ENCODE measurements around the gene GPR65. TPM values are rescaled to one million over a fixed set of nuclear protein-coding genes. Genes with fewer than 3 reads are reported as not detected.

Gene GPR65
- total RNA-seq, 1 donor from 2014 or later: 13.4 TPM

- no peaks in the 10 kb centered on the region for H3K27me3 ChIP-seq (ENCODE audit: low read depth)
- no peak overlapping the region for H3K4me3 ChIP-seq
- H3K9me3 ChIP-seq: no peaks in the 10 kb centered on the region
- no peak for ATAC-seq
- H3K36me3 ChIP-seq: no peaks in the 10 kb centered on the region
- intact Hi-C loops (cut with DNase I): no loop called here
- H3K4me1 ChIP-seq: peaks cover 2% of the 10 kb centered on the region
- no peak overlapping the region for H3K27ac ChIP-seq
- no peak for TF ChIP-seq CTCF (IDR thresholded peaks at IDR 0.05)
- no peak for DNase-seq
Measured at GRCh38 chr14:88009486-88009885, 4.6 kb downstream of the GPR65 start.

- H3K4me3 ChIP-seq: no peak overlapping the region
- intact Hi-C loops (cut with DNase I): no loop called here
- no peak for ATAC-seq
- H3K27ac ChIP-seq: no peak overlapping the region
- peaks cover 6% of the 10 kb centered on the region for H3K4me1 ChIP-seq
- H3K9me3 ChIP-seq: no peaks in the 10 kb centered on the region
- TF ChIP-seq CTCF (IDR thresholded peaks at IDR 0.05): no peak
- no peaks in the 10 kb centered on the region for H3K36me3 ChIP-seq
- DNase-seq: no peak
- H3K27me3 ChIP-seq (ENCODE audit: low read depth): no peaks in the 10 kb centered on the region
Measured at GRCh38 chr14:88010331-88010730, 5.4 kb downstream of the GPR65 start.

- Histone ChIP-seq H3K27ac (no peak overlapping the region), H3K9me3 (no peaks in the 10 kb centered on the region), H3K4me3 (no peak overlapping the region), H3K4me1 (peaks cover 6% of the 10 kb centered on the region), H3K36me3 (no peaks in the 10 kb centered on the region), H3K27me3 (ENCODE audit: low read depth) (no peaks in the 10 kb centered on the region)
- no peak for TF ChIP-seq CTCF (IDR thresholded peaks at IDR 0.05)
- ATAC-seq (no peak), DNase-seq (no peak)
- intact Hi-C loops (cut with DNase I): no loop called here
Measured at GRCh38 chr14:88012495-88012894, 7.6 kb downstream of the GPR65 start.

GRCh38 chr14:88013750-88014349, 8.9 kb downstream of the GPR65 start:
- Histone ChIP-seq H3K4me1 (peaks cover 6% of the 10 kb centered on the region), H3K9me3 (no peaks in the 10 kb centered on the region), H3K36me3 (no peaks in the 10 kb centered on the region), H3K27ac (no peak overlapping the region), H3K4me3 (no peak overlapping the region), H3K27me3 (ENCODE audit: low read depth) (no peaks in the 10 kb centered on the region)
- peak; percentile 60 for DNase-seq
- TF ChIP-seq CTCF (IDR thresholded peaks at IDR 0.05): peak; percentile 87
- intact Hi-C loops (cut with DNase I): no loop called here
- ATAC-seq: peak; percentile 93 to 94

GRCh38 chr14:88016768-88017167, 11.8 kb downstream of the GPR65 start:
- peaks cover 6% of the 10 kb centered on the region for H3K4me1 ChIP-seq
- H3K4me3 ChIP-seq: no peak overlapping the region
- H3K27ac ChIP-seq: no peak overlapping the region
- TF ChIP-seq CTCF (IDR thresholded peaks at IDR 0.05): no peak
- no peaks in the 10 kb centered on the region for H3K9me3 ChIP-seq
- intact Hi-C loops (cut with DNase I): no loop called here
- ATAC-seq: no peak
- no peaks in the 10 kb centered on the region for H3K36me3 ChIP-seq
- DNase-seq: no peak
- H3K27me3 ChIP-seq (ENCODE audit: low read depth): no peaks in the 10 kb centered on the region
